RCC 7860 (cell line): ENCODE measurements around the gene DISP2.

Experiments used
- DNase-seq: peaks from one replicate; pipeline ENCODE4 v3.0.0-alpha.2; 2015; ENCODE audit warnings: low spot score
- FAIRE-seq: peaks from 2 replicates; lab custom pipeline; 2012; peaks lifted over from hg19 to GRCh38; lab: Jason Lieb, UNC

DISP2 gene, protein sequence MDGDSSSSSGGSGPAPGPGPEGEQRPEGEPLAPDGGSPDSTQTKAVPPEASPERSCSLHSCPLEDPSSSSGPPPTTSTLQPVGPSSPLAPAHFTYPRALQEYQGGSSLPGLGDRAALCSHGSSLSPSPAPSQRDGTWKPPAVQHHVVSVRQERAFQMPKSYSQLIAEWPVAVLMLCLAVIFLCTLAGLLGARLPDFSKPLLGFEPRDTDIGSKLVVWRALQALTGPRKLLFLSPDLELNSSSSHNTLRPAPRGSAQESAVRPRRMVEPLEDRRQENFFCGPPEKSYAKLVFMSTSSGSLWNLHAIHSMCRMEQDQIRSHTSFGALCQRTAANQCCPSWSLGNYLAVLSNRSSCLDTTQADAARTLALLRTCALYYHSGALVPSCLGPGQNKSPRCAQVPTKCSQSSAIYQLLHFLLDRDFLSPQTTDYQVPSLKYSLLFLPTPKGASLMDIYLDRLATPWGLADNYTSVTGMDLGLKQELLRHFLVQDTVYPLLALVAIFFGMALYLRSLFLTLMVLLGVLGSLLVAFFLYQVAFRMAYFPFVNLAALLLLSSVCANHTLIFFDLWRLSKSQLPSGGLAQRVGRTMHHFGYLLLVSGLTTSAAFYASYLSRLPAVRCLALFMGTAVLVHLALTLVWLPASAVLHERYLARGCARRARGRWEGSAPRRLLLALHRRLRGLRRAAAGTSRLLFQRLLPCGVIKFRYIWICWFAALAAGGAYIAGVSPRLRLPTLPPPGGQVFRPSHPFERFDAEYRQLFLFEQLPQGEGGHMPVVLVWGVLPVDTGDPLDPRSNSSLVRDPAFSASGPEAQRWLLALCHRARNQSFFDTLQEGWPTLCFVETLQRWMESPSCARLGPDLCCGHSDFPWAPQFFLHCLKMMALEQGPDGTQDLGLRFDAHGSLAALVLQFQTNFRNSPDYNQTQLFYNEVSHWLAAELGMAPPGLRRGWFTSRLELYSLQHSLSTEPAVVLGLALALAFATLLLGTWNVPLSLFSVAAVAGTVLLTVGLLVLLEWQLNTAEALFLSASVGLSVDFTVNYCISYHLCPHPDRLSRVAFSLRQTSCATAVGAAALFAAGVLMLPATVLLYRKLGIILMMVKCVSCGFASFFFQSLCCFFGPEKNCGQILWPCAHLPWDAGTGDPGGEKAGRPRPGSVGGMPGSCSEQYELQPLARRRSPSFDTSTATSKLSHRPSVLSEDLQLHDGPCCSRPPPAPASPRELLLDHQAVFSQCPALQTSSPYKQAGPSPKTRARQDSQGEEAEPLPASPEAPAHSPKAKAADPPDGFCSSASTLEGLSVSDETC (N-terminal part only)

DNA sequence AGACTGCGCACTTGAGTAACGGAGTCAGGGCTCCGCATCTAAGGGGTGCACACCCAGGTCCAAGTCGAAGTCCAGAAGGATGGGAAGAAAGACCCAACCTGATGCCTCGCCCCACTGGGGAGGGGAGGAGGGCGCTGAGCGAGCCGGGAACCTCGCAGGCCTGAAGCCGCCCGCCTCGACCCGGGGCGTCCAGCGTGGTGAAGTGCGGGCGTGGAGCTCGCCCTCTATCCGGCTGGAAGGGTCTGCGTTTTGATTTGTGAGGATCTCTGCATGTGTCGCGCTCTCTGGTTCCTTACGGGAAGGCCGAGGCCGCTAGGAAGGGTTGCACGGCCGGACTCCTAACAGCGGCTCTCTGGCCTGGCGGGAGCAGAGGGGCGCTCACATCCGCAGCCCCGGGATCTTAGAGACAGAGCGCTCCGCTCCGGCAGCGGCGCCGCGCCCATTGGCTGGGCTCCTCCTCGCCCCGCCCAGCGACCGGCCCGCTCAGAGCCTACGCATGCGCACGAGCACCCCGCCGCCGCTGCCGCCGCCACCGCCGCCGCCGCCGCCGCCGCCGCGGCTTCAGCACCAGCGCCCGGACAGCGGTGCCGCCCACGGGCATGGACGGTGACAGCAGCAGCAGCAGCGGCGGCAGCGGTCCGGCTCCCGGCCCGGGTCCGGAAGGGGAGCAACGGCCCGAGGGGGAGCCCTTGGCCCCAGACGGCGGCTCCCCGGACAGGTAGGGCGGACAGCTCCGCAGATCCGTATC is at the start of gene DISP2:
Gene DISP2, plus strand, starts transcription at position 497 of the 748 bp plus-strand sequence. Its CDS starts 103 bp downstream, at position 600.
- DNase-seq (peak; percentile 52), FAIRE-seq (no peak)

DNA sequence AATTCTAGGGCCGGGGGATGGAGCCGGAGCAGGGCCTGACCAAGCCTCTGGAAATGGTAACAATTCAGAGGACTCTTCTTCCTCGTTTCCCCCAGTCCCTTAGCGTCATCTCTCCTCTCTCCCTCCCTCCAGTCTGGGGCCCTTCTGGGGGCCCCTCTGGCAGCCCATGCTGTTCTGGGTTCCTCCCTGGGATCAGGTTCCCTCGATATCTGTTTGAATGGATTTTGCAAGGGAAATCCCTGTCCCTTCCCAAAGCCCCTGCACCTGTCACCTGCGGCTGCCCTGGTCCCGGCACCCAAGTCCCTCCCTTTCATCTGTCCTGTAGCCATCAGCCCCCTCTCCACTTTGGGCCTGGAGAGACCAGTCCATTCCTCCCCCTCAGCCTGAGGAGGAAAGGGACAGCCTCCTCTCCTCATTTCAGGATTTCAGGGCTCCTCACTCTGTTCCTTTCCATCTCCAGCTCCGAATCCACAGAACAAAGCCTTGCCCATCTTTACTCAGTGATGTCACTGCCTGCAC is 48.6 kb upstream of the DISP2 start:
- DNase-seq (no peak), FAIRE-seq (no peak)

DNA sequence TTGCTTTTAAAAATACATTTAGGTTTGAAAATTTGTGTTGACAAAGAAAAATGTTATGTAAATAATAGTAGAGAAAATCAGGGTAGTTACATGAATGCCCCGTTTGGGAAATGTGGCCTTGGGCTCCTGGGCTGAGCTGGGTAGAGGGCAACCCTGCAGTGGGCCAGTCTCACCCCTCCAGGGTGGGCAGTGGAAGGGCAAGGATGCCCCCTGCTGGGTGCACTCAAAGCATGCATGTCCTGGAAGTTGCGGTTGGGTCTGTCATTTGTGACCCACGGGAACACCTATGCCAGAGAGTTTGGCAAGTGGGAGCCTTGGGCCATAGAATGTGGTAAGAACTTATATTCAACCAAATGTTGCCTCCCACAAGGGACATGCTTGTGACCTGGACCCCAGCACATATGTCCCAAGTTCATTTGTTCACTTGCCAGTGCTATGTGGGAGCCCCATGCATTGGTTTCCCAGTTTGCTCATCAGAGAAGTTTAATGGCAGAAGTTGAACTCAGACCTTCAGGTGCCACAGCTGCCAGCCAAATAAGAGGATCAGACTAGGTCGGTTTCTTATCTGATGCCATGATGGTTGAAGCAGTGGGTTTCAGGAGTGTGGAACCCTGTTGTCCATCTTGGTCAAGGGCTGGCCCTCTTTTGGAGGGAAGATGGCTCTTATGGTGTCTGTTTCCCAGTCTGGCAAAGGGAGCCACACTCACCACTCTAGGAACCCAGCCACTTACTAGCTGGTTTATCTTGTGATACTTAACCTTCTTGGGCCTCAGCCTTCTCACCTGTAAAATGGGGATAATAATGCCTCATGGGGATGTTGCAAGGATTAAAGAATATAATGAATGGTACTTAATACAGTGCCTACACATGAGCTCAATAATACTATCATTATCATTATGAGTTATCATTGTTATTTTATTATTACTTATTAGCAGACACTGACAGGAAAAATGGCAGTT is 47.7 kb upstream of the DISP2 start:
- FAIRE-seq (no peak), DNase-seq (no peak)

DNA sequence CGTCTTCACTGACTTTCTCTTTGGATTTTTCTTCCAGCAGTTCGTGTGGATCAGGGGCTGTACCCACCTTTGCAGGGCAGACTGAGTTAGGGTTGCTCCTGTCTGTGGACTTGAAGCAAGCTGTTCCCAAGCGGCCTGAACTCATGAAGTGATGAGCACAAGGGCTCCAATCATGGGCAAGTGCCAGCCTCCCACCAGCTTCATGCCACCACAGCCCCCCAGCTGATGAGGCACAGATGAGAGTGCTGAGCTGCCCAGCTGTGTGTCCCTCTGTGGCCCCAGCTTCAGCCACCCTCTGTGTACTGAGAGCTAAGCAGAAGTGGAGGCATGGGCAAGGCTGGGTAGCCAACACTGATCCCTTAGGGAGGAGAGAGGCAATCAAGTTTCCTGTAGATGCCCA is 47.0 kb upstream of the DISP2 start:
- FAIRE-seq (no peak), DNase-seq (no peak)

DNA sequence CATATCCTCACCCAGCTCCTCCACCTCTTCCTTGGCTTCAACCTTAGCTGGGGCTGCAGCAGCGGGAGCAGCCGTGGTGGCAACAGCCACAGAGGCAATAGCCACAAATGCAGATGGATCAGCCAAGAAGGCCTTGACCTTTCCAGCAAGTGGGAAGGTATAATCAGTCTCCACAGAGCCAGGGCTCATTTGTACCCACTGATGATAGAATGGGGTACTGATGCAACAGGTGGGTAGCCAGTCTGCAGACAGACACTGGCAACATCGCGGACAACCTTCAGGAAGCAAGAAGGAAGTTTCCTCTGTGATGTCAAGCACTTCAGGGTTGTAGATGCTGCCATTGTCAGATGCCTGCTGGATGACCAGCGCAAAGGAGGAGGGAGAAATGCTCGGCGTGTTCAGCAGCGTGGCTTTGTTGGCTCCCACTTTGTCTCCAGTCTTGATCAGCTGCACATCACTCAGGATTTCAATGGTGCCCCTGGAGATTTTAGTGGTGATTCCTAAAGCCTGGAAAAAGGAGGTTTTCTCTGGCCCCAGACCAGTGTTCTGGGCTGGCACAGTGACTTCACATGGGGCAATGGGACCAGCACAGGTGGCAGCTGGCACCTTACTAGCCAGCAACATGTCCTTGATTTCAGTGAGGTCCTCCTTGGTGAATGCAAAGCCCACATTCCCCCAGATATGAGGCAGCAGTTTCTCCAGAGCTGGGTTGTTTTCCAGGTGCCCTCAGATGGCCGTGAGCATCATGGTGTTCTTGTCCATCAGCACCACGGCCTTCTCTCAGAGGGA is 45.5 kb upstream of the DISP2 start:
- FAIRE-seq: no peak
- DNase-seq: no peak

DNA sequence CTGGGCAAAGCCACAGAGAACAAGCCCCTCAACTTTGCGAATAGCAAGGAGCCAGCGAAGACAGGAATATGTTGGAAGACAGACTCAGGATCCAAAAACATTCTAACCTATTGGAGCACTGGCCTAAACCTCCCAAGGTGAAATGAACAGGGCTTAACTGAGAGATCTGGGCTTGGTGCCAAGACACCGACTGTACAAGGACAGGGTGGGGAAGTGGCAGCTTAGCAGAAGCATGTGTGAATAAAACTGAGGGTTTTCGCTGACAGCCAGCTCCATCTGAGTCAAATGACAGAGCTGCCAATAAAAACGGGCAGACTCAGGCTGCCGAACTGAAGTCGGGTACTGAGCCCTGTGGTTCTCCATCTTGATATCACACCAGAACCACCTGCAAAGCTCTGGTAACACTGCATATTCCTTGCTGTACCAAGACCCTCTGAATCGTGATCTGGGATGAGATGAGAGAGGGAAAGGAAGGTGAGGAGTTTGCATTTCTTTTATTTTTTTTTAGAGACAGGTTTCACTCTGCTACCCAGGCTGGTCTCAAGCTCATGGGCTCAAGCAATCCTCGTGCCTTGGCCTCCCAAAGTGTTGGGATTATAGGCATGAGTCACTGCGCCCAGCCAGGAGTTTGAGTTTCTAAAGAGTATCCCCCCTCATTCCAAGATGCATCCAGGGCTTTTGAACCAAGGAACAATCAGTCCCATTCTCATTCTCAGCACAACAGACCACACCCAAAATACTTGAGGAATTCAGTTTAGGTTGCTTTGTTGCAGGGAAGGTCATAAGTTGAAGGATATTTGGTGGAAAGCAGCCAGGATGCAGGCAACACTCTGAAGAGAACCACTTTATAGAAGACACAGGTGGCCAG is 44.3 kb upstream of the DISP2 start:
- no peak for DNase-seq
- no peak for FAIRE-seq

DNA sequence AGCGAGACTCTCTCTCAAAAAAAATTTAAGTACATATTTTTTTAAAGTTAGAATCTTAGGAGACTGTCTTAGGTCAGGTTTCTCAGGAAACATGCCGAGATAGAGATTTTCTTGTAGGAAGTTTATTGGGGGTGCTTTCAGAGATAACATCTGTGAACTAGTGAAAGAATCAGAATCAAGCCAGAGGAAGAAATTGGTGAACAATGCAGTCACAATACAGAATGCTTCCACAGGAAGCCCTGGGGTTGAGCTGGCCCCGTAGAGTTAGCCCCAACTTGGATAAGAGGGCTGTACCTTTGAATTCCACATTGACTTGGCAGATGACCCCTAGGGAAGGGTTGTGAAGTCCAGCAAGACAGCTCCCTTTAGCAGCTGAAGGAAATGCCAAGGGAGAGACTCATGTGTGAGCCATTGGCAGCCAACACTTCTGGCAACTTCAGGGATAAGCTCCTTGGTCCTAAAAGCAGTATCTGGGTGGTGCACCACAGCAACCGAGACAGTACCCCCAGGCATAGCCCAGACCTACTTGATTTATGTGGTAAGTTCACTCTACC is 43.2 kb upstream of the DISP2 start:
- no peak for DNase-seq
- no peak for FAIRE-seq

DNA sequence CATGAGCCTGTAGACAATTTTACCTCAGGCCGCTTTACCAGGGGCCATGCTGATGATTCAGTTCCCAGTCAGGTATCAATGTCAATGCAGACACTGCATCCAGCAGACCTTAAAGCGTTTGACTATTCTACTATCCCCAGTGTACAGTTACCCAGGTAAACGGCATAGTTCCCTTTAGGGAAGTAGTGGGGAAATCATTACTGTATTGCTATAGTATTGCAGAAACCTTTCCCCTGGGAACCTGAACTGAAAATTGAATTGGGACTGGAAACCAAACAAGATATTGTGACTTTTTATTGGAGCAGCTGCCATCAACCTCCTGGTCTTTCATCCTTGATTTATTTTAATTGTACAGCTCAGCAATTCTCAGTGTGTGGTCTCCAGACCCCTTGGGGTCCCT is 41.1 kb upstream of the DISP2 start:
- DNase-seq: no peak
- no peak for FAIRE-seq

DNA sequence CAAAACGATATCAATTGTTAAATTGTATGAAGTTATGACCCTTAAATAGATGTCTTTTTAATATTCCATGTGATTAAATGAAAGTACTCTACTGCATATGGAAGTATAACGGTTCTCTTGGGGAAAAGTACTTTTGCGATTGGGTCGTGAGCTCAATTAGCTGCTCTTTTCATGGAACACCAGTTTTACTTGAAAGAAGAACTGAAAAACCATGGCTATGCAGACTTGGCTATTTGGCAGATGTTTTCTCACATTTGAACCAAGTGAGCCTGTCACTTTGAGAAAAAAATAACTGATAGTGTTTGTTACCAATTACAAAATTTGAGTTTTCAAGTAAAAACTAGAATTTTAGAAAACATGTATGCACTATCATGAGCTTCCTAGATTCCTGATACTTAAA is 40.4 kb upstream of the DISP2 start:
- no peak for FAIRE-seq
- no peak for DNase-seq

DNA sequence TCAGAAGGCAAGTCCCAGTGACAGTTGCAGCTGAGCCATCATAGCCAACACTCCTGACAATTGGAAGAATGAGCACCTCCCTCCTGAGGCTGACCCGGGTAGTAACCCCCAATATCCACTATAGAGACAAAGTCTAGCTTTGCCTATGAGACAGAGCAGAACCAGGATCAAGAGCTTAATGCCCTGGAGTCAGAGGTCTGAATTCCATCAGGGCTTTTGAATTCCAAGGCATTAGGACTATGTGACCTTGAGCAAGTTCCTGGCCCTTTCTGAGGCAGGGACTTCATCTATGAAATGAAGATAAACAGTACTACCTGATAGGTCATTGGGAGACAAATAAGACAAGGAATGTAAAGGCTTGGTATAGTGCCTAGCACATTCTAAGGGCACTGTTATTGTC is 37.6 kb upstream of the DISP2 start:
- FAIRE-seq (no peak), DNase-seq (no peak)

DNA sequence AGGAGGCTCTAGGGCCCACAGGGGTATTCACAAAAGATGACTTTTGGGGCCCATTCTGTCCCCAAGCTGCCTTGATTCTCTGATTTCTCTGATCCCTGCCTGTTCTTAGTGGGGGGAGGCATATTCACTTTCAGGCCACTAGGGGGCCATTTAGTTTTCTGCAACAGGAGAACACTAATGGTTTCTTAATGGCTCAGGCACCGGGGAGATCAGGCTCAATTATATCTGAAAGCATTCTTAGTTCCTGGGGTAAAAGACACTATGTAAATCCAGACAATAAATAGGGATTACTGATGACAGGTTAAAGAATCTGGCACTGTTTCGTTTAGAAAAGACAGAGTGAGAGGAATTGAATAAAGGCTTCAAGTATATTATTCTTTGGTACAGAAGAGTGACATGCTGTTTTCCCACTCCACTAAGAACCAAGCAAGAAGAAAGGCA is 37.1 kb upstream of the DISP2 start:
- DNase-seq (peak; percentile 40), FAIRE-seq (peak; percentile 18)

DNA sequence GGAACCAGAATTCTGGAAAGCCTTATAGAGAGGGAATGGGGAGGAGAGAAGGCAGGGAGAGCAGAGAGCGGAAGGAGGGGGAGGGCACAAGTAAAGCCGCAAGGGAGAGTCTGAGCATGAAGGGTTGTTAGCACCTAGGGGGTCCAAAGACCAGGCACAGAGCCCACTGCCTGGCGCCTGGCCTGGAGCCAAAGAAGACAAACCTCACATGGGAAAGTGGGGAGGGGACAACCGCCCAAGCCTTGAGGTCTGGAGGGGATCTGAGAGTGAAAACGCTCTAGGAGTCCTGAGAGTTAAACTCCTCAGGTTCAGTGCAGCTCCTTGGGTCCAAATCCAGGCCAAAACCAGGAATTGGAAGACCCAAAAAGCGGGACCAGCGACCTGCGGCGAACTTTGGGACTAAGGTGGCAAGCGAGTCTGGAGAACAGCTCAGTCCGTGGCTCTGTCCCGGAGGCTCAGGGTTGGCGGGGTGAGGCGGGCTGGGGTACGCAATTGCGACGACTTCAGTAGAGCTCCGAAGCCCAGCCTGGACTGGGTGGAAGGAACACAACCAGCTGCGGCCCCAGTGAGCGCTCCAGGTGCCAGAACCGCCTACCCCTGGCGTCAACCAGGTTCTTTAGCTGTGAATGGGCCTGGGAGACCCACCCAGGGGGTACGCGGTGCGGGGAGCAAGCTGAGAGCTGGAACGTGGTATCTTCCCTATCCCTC is 35.3 kb upstream of the DISP2 start:
- DNase-seq (no peak), FAIRE-seq (no peak)

DNA sequence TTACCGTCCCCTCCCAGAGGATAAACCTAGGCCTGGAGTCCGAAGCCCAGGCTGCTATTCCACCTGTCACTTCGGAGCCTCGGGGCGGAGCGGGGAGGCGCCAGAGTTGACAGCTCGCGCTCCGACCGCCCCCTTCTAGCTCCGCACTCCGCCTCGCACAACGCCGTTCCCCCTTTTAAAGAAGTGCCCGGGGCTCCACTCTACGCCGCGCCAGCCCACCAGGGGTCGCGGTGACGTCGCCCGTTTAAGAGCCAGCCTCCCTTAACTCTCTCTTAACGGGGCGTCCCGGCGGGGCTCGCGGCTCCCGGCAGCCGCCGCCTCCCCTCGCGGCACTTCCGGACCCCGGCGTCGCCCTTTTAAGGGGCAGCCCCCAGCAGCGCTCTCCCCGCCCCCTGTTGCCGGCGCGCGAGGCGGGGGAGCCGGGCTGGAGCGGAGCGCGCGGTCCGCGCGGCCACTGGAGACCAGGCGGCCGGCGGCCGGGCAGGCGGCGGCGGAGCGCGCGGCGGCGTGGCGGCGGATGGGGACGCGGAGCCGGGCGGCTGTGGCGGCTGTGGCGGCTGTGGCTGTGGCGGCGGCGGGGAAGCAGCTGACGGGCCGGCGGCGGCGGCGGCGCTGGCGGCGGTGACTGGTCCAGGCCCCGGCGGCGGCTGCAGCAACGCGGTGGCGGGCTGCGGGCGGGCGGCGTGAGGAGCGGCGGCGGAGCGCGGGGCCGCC is 34.6 kb upstream of the DISP2 start, which contains the start of gene INAFM2:
Gene INAFM2, plus strand, starts transcription at position 454 of the 714 bp plus-strand sequence. CDS start 364 bp downstream, outside the sequence.
- peak; percentile 77 for DNase-seq
- no peak for FAIRE-seq

DNA sequence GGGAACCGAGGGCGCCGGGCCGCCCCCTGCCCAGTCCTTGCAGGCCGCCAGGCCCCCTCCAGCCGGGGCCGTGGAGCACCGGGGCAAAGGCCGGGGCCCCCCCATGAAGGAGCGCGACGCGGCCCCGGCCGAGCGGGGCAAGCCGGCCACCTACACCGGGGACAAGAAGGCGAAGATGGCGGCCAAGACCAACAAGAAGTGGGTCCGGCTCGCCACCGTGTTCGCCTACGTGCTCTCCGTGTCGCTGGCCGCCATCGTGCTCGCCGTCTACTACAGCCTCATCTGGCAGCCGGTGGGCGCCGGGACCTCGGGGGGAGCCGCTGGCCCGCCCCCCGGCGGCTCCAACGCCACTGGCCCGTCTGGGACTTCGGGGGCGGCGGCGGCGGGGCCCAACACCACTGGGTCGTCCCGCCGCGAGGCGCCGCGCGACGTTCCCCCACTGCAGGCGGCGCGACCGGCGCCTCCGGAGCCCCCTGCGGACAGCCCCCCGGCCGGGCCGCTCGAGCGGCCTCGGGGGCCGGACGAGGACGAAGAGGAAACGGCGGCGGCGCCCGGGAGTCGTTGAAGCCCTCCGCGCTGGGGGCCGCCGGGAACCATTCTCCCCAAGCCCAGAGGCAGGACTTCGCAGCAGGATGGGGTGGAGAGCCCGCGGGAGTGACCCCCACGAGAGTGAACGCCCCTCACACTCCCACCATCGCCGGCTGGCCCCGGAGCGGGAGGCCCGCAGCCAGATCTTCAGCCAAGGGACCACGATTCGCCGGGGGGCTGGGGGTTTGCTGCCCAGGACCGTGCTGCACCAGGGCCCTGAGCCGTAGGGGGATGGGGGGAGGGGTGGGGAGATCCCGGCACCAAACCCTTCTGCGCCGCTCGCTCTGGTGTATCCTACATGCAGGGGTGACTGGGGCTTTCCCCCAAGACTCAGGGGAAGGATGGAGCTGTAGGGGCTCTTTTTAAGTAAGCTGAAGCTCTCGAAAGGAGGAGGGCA is 33.8 kb upstream of the DISP2 start:
- no peak for FAIRE-seq
- DNase-seq: no peak
